Subcutaneous abdominal adipose tissue (tissue), 5 donors: ENCODE data around the gene FAT2.

Experiments used
- H3K27ac ChIP-seq: one replicate; pipeline ENCODE4 v1.7.0; 2013; ENCODE audit warnings: low read depth, mild to moderate bottlenecking, inconsistent platforms, low read length, moderate library complexity
- H3K27me3 ChIP-seq, 5 donors: one replicate each; pipeline ENCODE4 v1.7.0; 2013; ENCODE audit warnings: low read length in 5 of 5, inconsistent platforms in 1 of 5; ENCODE audit not compliant: control insufficient read depth in 5 of 5, insufficient read depth in 4 of 5
- H3K36me3 ChIP-seq, 5 donors: one replicate each; pipeline ENCODE4 v1.7.0; 2013; ENCODE audit warnings: low read length in 5 of 5; ENCODE audit not compliant: control insufficient read depth in 5 of 5, insufficient read depth in 5 of 5
- H3K4me1 ChIP-seq, 5 donors: one replicate each; pipeline ENCODE4 v1.7.0; 2013; ENCODE audit warnings: low read length in 5 of 5, mild to moderate bottlenecking in 3 of 5, moderate library complexity in 1 of 5; ENCODE audit not compliant: control insufficient read depth in 5 of 5, insufficient read depth in 5 of 5
- H3K4me3 ChIP-seq, 5 donors: one replicate each; pipeline ENCODE4 v1.7.0; 2013; ENCODE audit warnings: low read length in 5 of 5, low read depth in 1 of 5
- H3K9ac ChIP-seq, 5 donors: one replicate each; pipeline ENCODE4 v1.7.0; 2013; ENCODE audit warnings: low read length in 5 of 5, mild to moderate bottlenecking in 4 of 5, moderate library complexity in 3 of 5
- H3K9me3 ChIP-seq, 5 donors: one replicate each; pipeline ENCODE4 v1.7.0; 2013; ENCODE audit warnings: low read length in 5 of 5; ENCODE audit not compliant: control insufficient read depth in 5 of 5
- donor health status: healthy.
- donor health status: healthy.
- donor health status: healthy.
- donor health status: healthy.
- donor health status: healthy.

The FAT2 gene

GRCh38 chr5:151572657-151573368 lies 18.3 kb downstream of the FAT2 start:
- Histone ChIP-seq H3K4me1 (peaks cover 0 to 14% (median 4%) of the 10 kb centered on the region in 5 donors), H3K9me3 (no peaks in the 10 kb centered on the region)

GRCh38 chr5:151571270-151572173 lies 19.6 kb downstream of the FAT2 start:
- Histone ChIP-seq H3K9ac (no peak overlapping the region), H3K4me3 (no peak overlapping the region), H3K27ac (no peak overlapping the region), H3K36me3 (peaks cover 0 to under 1% (median 0%) of the 10 kb centered on the region in 5 donors), H3K9me3 (no peaks in the 10 kb centered on the region), H3K4me1 (peaks cover 0 to 14% (median 4%) of the 10 kb centered on the region in 5 donors), H3K27me3 (no peaks in the 10 kb centered on the region)

More at GRCh38 chr5:151572657-151573368, 18.3 kb downstream of the FAT2 start:
- Histone ChIP-seq H3K27ac (no peak overlapping the region), H3K36me3 (no peaks in the 10 kb centered on the region), H3K4me3 (no peak overlapping the region), H3K9ac (no peak overlapping the region), H3K27me3 (no peaks in the 10 kb centered on the region)

GRCh38 chr5:151570512-151571269 lies 20.4 kb downstream of the FAT2 start:
- no peaks in the 10 kb centered on the region for H3K27me3 ChIP-seq
- peaks cover 0 to 5% (median 0%) of the 10 kb centered on the region in 5 donors for H3K36me3 ChIP-seq
- H3K9me3 ChIP-seq: no peaks in the 10 kb centered on the region
- no peak overlapping the region for H3K27ac ChIP-seq
- peaks cover 0 to 14% (median 4%) of the 10 kb centered on the region in 5 donors for H3K4me1 ChIP-seq
- no peak overlapping the region for H3K9ac ChIP-seq
- H3K4me3 ChIP-seq: no peak overlapping the region

GRCh38 chr5:151570058-151570457 lies 21.1 kb downstream of the FAT2 start:
- no peak overlapping the region for H3K27ac ChIP-seq
- H3K36me3 ChIP-seq: peaks cover 0 to 5% (median 0%) of the 10 kb centered on the region in 5 donors
- H3K4me3 ChIP-seq: no peak overlapping the region
- no peak overlapping the region for H3K9ac ChIP-seq
- H3K9me3 ChIP-seq: no peaks in the 10 kb centered on the region
- H3K27me3 ChIP-seq: no peaks in the 10 kb centered on the region
- H3K4me1 ChIP-seq: peaks cover 0 to 14% (median 4%) of the 10 kb centered on the region in 5 donors

GRCh38 chr5:151569132-151570046 lies 21.7 kb downstream of the FAT2 start:
- peaks cover 0 to 14% (median 4%) of the 10 kb centered on the region in 5 donors for H3K4me1 ChIP-seq
- no peak overlapping the region for H3K4me3 ChIP-seq
- H3K9ac ChIP-seq: peak overlapping the region in 1 of 5 donors; percentile 29
- no peaks in the 10 kb centered on the region for H3K27me3 ChIP-seq
- H3K9me3 ChIP-seq: no peaks in the 10 kb centered on the region
- H3K27ac ChIP-seq: no peak overlapping the region
- H3K36me3 ChIP-seq: peaks cover 0 to 5% (median 0%) of the 10 kb centered on the region in 5 donors

GRCh38 chr5:151568036-151568435 lies 23.1 kb downstream of the FAT2 start:
- no peak overlapping the region for H3K27ac ChIP-seq
- H3K4me1 ChIP-seq: peaks cover 0 to 14% (median 4%) of the 10 kb centered on the region in 5 donors
- H3K4me3 ChIP-seq: no peak overlapping the region
- no peaks in the 10 kb centered on the region for H3K27me3 ChIP-seq
- no peaks in the 10 kb centered on the region for H3K9me3 ChIP-seq
- H3K9ac ChIP-seq: no peak overlapping the region
- H3K36me3 ChIP-seq: peaks cover 0 to 9% (median 0%) of the 10 kb centered on the region in 5 donors

- Histone ChIP-seq H3K4me3 (no peak overlapping the region), H3K36me3 (peaks cover 0 to 10% (median 0%) of the 10 kb centered on the region in 5 donors), H3K9me3 (no peaks in the 10 kb centered on the region), H3K4me1 (peaks cover 0 to 14% (median 4%) of the 10 kb centered on the region in 5 donors), H3K9ac (no peak overlapping the region), H3K27ac (no peak overlapping the region), H3K27me3 (no peaks in the 10 kb centered on the region)
Measured at GRCh38 chr5:151565971-151566370, 25.2 kb downstream of the FAT2 start.

GRCh38 chr5:151562019-151562707 lies 29.0 kb downstream of the FAT2 start:
- Histone ChIP-seq H3K9me3 (no peaks in the 10 kb centered on the region), H3K4me3 (no peak overlapping the region), H3K27ac (no peak overlapping the region), H3K9ac (no peak overlapping the region), H3K4me1 (peaks cover 0 to 3% (median 0%) of the 10 kb centered on the region in 5 donors), H3K36me3 (peaks cover 0 to 10% (median 0%) of the 10 kb centered on the region in 5 donors), H3K27me3 (no peaks in the 10 kb centered on the region)
